ACHN (cell line): Measurements from ENCODE around the gene GMDS.

Experiments
- DNase-seq: peaks from one replicate; pipeline ENCODE4 v3.0.0-alpha.2; 2015
- in situ Hi-C: cut with HindIII; loops from 2 replicates; pipeline ENCODE4 v1.10.0; 2017; ENCODE audit warnings: low sequenced_read_pairs, low pct_ligation_motif_present, low pct_unique_long_range_greater_than_20kb

Gene GMDS

GRCh38 chr6:1993042-1993441 is 252.4 kb downstream of the GMDS start:
- in situ Hi-C loops = no loop called here
- no peak for DNase-seq

- in situ Hi-C loops = no loop called here
- no peak for DNase-seq
Observed at GRCh38 chr6:1991332-1991878, 254.0 kb downstream of the GMDS start.

DNA sequence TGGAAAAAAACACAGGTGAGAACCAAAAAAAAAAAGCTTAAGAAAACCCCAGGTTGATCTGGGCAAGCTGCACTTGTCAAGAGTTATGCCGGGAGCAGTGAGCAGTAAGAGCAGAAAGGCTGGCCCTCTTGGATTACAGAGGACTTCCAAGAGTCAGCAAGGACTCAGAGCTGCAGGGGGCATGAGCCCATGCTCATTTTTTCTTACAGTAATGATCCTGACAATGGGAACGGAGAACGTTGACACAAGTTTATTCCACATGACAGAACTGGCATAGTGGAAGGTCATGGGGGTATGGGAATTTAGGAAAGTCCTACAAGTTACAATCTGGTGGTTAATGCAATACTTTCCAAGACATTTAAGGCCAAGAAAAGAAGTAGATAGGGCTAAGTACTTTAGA is 256.6 kb downstream of the GMDS start:
- in situ Hi-C loops = no loop called here
- DNase-seq = no peak

GRCh38 chr6:1987640-1988039 is 257.8 kb downstream of the GMDS start:
- in situ Hi-C loops = no loop called here
- no peak for DNase-seq

GRCh38 chr6:1986454-1987243 is 258.8 kb downstream of the GMDS start:
- in situ Hi-C loops = no loop called here
- no peak for DNase-seq

DNA sequence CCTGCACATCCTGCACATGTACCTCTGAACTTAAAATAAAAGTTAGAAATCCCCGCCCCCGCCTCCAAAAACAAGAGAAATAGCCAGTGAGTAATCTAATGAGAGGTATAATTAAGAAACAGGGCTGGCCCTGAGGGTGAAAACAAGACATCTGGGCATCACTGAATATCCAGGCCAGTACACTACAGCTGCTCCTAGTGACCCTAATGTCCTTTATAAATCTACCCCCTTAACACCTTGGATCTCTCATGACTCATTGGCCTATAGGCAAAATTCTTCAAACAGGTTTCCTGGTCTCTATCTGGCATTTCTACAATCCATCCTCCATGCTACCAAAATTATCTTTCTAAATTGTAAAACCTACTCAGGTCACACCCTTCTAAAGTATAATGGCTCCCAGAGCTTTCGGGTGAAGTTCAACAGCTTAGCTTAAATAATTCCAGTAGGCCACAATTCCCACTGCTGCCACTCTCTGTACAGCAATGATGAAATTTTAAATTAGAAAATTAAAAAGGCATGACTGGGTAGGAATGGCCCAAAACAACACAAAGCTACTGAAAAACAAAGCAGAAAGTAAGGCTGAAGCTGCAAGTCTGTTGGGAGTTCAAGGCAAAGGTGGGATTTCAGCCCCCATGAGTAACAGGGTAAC is 260.9 kb downstream of the GMDS start:
- DNase-seq = no peak
- in situ Hi-C loops = no loop called here

DNA sequence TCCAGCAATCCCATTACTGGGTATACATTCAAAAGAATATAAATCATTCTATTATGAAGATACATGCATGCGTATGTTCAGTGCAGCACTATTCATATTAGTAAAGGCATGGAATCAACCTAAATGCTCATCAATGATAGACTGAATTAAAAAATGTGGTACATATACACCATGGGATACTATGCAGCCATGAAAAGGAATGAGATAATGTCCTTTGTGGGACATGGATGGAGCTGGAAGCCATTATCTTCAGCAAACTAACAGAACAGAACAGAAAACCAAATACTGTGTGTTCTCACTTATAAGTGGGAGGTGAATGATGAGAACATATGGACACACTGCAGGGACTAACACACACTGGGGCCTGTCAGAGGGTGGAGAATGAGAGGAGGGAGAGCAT is 261.6 kb downstream of the GMDS start:
- no peak for DNase-seq
- in situ Hi-C loops = no loop called here

DNA sequence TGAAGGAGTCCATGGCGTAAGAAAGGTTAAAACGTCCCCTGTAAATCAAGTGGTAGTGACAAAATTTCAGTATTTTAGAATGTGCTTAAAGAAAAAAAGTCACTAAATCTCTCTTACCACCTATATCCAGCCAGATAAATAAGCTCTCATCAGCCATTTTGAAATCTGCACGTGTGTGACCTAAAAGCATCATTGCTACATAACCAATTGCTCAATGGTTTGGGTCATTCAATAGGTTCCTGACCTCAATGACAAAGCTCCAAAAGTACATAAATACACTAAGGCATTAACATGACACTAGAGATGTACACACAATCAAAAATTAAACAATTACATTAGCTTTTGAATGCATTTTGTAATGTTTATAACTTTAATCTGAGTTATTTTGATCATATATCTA is 272.4 kb downstream of the GMDS start:
- no peak for DNase-seq
- in situ Hi-C loops = no loop called here

GRCh38 chr6:1971612-1972011 is 273.8 kb downstream of the GMDS start:
- in situ Hi-C loops = no loop called here
- DNase-seq = no peak

DNA sequence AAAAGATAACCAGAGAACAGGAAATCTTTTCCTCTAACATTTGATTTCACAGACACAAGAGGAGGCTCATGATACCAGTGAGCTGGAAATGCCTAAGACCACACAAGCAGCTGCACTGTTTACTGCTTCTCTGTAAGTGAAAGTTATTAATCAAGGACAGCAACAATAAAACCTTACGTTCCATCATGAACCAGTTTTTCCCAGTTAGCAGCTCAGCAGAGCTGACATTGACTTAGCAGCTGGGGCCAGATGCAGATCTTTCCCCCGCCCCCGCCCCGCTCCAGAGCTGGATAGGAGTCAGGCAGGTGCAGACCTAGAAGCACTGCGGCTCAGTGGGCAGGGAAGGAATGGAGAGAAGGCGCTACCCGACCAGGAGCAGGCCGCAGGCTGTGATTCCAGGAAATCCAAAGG is 275.2 kb downstream of the GMDS start:
- DNase-seq = no peak
- in situ Hi-C loops = no loop called here

DNA sequence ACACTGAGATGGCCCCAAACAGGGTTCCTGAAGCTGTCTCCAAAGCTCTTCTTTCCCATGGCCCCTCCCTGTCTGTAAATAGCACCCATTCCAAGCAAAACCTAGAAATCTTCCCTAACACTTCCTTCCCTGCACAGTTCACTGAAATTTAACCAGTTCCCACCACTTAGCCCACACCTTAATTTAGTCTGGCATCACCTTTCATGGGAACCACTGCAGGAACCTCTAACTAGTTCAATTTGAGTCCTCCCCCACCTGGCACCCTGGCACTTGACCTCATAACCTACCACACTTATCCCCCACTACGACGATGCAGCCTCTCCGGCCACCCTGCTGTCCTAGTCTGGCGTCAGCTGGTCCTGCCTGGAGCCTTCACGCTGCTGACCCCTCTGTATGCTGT is 278.7 kb downstream of the GMDS start:
- in situ Hi-C loops = no loop called here
- DNase-seq = no peak

- DNase-seq = no peak
- in situ Hi-C loops = no loop called here
Observed at GRCh38 chr6:1965596-1966224, 279.7 kb downstream of the GMDS start.

- in situ Hi-C loops = no loop called here
- no peak for DNase-seq
Observed at GRCh38 chr6:1963596-1963995, 281.8 kb downstream of the GMDS start.

DNA sequence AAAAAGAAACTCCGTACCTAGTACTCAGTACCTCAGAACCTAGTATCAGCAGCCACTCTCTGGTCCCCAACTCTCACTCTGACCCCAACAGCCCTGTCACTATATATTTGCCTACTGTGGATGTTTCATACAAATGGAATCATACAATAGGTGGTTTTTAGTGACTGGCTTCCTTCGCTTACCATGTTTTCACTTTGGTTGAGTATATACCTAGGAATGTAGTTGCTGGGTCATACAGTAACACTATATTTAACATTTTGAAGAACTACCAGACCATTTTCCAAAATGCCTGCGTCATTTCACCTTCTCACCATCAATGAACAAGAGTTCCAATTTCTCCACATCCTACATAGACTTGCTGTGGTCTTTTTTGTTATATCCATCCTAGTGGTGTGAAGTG is 283.2 kb downstream of the GMDS start:
- DNase-seq = no peak
- in situ Hi-C loops = no loop called here

- in situ Hi-C loops = no loop called here
- DNase-seq = no peak
Observed at GRCh38 chr6:1960486-1961142, 284.8 kb downstream of the GMDS start.

DNA sequence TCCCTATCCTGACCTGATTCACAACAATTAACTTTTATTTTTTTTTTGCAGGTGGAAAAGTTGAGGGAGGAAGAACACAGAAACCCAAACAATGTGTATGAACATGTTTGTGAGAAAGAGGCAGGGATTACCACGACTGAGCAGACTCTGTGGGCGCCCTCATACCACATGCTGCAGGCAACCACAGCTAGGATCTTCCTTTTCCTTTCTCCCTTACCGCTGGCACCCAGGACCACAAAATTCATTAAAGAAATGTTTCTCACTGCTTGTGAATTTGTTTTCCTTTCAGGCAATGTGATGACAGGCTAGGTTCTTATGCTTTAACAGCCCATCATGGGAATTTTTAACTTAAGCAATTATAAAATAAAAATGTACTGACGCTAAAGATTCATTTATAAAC is 287.1 kb downstream of the GMDS start:
- no peak for DNase-seq
- in situ Hi-C loops = no loop called here

- in situ Hi-C loops = no loop called here
- no peak for DNase-seq
Observed at GRCh38 chr6:1957746-1958145, 287.7 kb downstream of the GMDS start.

GRCh38 chr6:1952740-1953360 is 292.6 kb downstream of the GMDS start:
- in situ Hi-C loops = no loop called here
- DNase-seq = peak; percentile 92

- in situ Hi-C loops = no loop called here
Observed at GRCh38 chr6:1950631-1951030, 294.8 kb downstream of the GMDS start.

More at GRCh38 chr6:1950631-1951030, 294.8 kb downstream of the GMDS start:
- no peak for DNase-seq
